Type B pancreatic cell (in vitro differentiated cells): ENCODE results near the gene LRP4. TPM values are rescaled to one million over a fixed set of nuclear protein-coding genes. Genes with fewer than 3 reads are reported as not detected.

Experiments used
- DNase-seq: peaks from one replicate; pipeline ENCODE4 v3.0.0; 2021; ENCODE audit warnings: mixed read lengths; ENCODE audit not compliant: unreplicated experiment; ENCODE audit errors: extremely low spot score
- H3K27ac Mint-ChIP-seq: 2 replicates; pipeline ENCODE4 v1.8.0; 2021; ENCODE audit warnings: mild to moderate bottlenecking, mixed read lengths
- H3K27me3 Mint-ChIP-seq: 2 replicates; pipeline ENCODE4 v1.8.0; 2021; ENCODE audit warnings: mixed read lengths
- H3K36me3 Mint-ChIP-seq: 2 replicates; pipeline ENCODE4 v1.8.0; 2021; ENCODE audit warnings: mixed read lengths
- H3K4me1 Mint-ChIP-seq: one replicate; pipeline ENCODE4 v1.8.0; 2021; ENCODE audit warnings: mixed read lengths; ENCODE audit not compliant: unreplicated experiment
- H3K4me3 Mint-ChIP-seq: 2 replicates; pipeline ENCODE4 v1.8.0; 2021; ENCODE audit warnings: mild to moderate bottlenecking, mixed read lengths
- H3K9me3 Mint-ChIP-seq: 2 replicates; pipeline ENCODE4 v1.8.0; 2021; ENCODE audit warnings: mixed read lengths
- total RNA-seq: library from RNA; stranded (reverse); gene quantifications from 2 replicates; pipeline ENCODE4 v1.2.1, GENCODE V29; 2021; ENCODE audit warnings: low replicate concordance
- TF ChIP-seq, protein P1 (sequence below): fragments of 200-600 bp; sonication (generic); conservative IDR thresholded peaks from 2 replicates; pipeline ENCODE4 v1.5.0; 2021; ENCODE audit warnings: antibody characterized with exemption, mild to moderate bottlenecking

The LRP4 gene
- total RNA-seq, 1 donor from 2014 or later = 46.9 TPM

DNA sequence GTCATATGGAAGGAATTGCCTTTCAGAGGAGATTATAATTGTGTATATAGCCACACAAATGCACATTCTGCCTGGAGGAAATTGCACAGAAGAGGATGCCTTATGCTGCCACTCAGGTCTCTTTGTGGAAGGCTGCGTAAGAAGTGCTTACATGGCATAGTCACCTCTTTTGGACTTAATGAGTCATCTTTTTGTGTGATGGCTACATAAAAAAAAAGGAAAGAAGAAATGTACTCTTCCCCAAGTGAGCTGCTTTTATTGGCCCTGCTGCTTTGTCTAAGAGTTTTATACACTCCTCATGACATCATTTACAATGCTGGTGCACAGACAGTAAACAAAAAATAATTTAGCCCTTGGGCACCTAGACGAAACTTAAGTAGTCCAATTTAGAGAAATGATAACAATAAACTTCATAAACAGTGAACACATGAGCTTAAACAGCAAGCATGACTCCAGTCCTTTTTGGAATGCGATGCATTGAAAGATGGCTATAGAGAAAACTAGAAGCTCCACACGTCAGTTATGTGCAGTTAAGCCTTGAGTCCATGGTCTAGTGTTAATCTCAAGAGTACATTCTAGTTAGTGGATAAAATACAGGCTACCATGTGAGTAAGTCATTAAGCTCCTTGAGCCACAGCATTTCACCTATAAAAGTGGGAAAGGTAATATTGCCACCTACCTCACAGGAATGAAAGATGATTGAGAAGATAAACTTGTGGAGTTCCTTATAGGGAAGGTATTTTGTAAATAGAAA, 30.2 kb upstream of the LRP4 start:
- Mint-ChIP-seq H3K9me3 (no peaks in the 10 kb centered on the region), H3K4me1 (peaks cover 44% of the 10 kb centered on the region), H3K4me3 (no peak overlapping the region), H3K27ac (peak overlapping the region; percentile 46), H3K36me3 (peaks cover 7% of the 10 kb centered on the region), H3K27me3 (no peaks in the 10 kb centered on the region)
- no peak for DNase-seq
- TF ChIP-seq, protein P1, sequence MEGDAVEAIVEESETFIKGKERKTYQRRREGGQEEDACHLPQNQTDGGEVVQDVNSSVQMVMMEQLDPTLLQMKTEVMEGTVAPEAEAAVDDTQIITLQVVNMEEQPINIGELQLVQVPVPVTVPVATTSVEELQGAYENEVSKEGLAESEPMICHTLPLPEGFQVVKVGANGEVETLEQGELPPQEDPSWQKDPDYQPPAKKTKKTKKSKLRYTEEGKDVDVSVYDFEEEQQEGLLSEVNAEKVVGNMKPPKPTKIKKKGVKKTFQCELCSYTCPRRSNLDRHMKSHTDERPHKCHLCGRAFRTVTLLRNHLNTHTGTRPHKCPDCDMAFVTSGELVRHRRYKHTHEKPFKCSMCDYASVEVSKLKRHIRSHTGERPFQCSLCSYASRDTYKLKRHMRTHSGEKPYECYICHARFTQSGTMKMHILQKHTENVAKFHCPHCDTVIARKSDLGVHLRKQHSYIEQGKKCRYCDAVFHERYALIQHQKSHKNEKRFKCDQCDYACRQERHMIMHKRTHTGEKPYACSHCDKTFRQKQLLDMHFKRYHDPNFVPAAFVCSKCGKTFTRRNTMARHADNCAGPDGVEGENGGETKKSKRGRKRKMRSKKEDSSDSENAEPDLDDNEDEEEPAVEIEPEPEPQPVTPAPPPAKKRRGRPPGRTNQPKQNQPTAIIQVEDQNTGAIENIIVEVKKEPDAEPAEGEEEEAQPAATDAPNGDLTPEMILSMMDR = no peak

DNA sequence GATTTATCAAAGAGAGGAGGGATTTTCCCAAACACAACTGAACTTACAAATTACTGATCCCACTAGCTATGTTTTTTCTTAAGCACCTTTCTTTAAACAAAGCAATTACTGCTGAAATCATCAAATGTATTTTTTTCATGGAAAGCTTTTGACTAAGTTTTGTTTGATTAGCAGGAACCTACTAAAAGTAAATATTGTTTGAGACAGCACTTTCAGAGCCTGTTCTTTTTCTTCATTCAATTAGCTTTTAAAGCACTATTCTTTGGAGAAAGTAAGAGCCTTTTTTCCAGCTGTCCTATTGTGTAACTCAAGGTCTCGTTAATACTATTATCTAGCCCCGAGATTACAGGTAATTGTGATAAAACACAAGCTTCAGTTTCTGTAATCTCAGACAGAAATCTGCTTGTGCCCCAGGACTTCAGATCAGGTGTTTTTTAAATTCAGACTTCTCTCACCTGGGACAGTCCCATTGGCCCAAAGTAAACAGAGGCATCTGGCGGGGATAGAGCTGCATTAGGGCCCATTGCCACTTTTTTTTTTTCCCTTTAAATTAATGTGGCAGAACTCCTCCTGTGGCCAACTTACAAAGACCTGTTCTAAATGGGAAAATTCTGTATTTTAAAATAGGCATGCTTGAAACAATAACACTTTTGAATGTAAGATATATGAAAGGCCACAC, 29.2 kb upstream of the LRP4 start:
- TF ChIP-seq, protein P1 = no peak
- peak overlapping the region; percentile 10 for H3K4me3 Mint-ChIP-seq
- no peak for DNase-seq
- peaks cover 12% of the 10 kb centered on the region for H3K36me3 Mint-ChIP-seq
- H3K27ac Mint-ChIP-seq = peak overlapping the region; percentile 46
- H3K9me3 Mint-ChIP-seq = no peaks in the 10 kb centered on the region
- H3K27me3 Mint-ChIP-seq = no peaks in the 10 kb centered on the region
- peaks cover 37% of the 10 kb centered on the region for H3K4me1 Mint-ChIP-seq

DNA sequence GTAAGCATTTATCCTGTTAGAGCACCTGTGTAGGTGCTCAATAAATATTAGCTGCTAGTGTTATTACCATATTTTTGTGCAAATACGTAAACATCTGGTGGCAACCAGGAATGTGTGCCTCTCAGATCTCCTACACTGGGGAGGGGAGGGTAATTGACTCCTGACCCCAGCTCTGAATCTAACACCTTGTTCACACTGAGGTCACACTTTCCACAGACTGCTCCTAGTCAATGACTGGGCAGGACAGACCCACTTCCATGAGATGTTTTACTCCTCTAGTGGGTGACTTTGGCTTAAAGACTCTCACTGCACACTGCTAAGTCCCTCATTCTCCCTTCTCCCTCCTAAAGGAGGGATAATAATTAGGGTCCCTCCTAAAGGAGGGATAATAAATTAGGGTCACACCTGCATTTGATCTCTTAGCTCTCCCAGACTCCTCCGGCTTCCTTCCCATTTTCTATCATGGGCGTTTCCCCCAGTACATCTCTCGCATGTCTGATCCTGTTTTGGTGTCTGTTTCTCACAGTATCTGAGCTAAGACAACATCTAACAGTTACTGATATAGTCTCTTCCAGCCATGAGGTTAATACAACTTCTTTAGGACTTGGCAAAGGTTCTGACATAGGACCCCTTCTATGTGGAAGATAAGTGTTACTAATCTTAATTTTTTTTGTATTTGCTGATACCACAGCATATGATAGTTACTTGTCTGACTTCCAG, 26.2 kb upstream of the LRP4 start:
- peaks cover 37% of the 10 kb centered on the region for H3K4me1 Mint-ChIP-seq
- H3K4me3 Mint-ChIP-seq = no peak overlapping the region
- no peak overlapping the region for H3K27ac Mint-ChIP-seq
- DNase-seq = no peak
- H3K27me3 Mint-ChIP-seq = no peaks in the 10 kb centered on the region
- H3K36me3 Mint-ChIP-seq = peaks cover 12% of the 10 kb centered on the region
- H3K9me3 Mint-ChIP-seq = no peaks in the 10 kb centered on the region
- TF ChIP-seq, protein P1 = no peak

DNA sequence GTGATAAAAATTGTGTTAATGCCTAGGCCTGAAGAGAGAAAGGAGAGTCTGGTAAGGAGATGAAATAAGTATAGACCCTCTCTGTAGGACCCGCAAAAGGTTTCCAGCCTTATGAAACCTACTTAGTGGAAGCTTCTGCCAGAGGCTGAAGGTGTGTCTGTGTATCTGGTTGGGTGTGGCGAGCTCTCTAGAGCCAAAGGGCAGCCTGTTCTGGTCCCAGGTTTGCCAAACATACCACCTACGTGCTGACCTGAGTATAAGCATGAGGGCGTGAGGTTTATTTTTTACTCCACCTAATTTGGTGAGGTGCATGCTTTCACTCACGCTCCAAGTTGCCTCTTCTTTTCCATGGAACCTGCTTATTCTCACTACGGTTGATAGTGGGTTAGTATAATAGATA, 23.8 kb upstream of the LRP4 start:
- H3K4me3 Mint-ChIP-seq = no peak overlapping the region

More for the DNA sequence above, 23.8 kb upstream of the LRP4 start:
- no peak for DNase-seq
- peaks cover 18% of the 10 kb centered on the region for H3K4me1 Mint-ChIP-seq
- H3K9me3 Mint-ChIP-seq = no peaks in the 10 kb centered on the region
- no peaks in the 10 kb centered on the region for H3K27me3 Mint-ChIP-seq
- no peak overlapping the region for H3K27ac Mint-ChIP-seq
- TF ChIP-seq, protein P1 = no peak
- peaks cover 16% of the 10 kb centered on the region for H3K36me3 Mint-ChIP-seq
